NCI-H345 (cell line): ENCODE results near the gene CFD.
"Not testable (repeated sequence)": the region's sequence is repeated elsewhere in the genome, so short reads cannot be mapped to it uniquely, and the experiment has no call there.

Experiments
- DNase-seq: peaks from one replicate; lab custom pipeline; 2025; lab: John Stamatoyannopoulos, UW

Gene CFD

GRCh38 chr19:825897-826644, 33.4 kb upstream of the CFD start:
- no peak for DNase-seq

- DNase-seq = no peak
Measured at GRCh38 chr19:827314-827709, 32.2 kb upstream of the CFD start.

- DNase-seq = no peak
Measured at GRCh38 chr19:827710-828321, 31.6 kb upstream of the CFD start, which contains the start of gene AZU1. AZU1 (plus strand) TSS chr19:827837; CDS start chr19:827847, 10 bp downstream.

GRCh38 chr19:829129-829758, 30.2 kb upstream of the CFD start:
- no peak for DNase-seq

GRCh38 chr19:831407-832369, 27.8 kb upstream of the CFD start:
- DNase-seq = no peak

- no peak for DNase-seq
Measured at GRCh38 chr19:834216-834615, 25.2 kb upstream of the CFD start.

- DNase-seq = no peak
Measured at GRCh38 chr19:835210-835810, 24.2 kb upstream of the CFD start.

- no peak for DNase-seq
Measured at GRCh38 chr19:840519-841206, 18.8 kb upstream of the CFD start, which contains the start of gene PRTN3. PRTN3 (plus strand) TSS chr19:840999; CDS start chr19:841009, 10 bp downstream.

- not testable (repeated sequence) for DNase-seq
Measured at GRCh38 chr19:842802-843179, 16.7 kb upstream of the CFD start.

GRCh38 chr19:843180-843835, 16.2 kb upstream of the CFD start:
- DNase-seq = no peak

GRCh38 chr19:843836-844545, 15.5 kb upstream of the CFD start:
- peak; percentile 19 for DNase-seq

GRCh38 chr19:844546-844971, 14.9 kb upstream of the CFD start:
- DNase-seq = no peak

- no peak for DNase-seq
Measured at GRCh38 chr19:845707-846521, 13.6 kb upstream of the CFD start.

- no peak for DNase-seq
Measured at GRCh38 chr19:848386-848921, 11.0 kb upstream of the CFD start.

- not testable (repeated sequence) for DNase-seq
Measured at GRCh38 chr19:849195-849594, 10.3 kb upstream of the CFD start.

GRCh38 chr19:850221-850978, 9.1 kb upstream of the CFD start:
- peak; percentile 61 for DNase-seq

- DNase-seq = no peak
Measured at GRCh38 chr19:850979-851335, 8.5 kb upstream of the CFD start.
